CD4-positive, CD25-positive, alpha-beta regulatory T cell (primary cell): ENCODE data around the gene SMARCA5. TPM values are rescaled to one million over a fixed set of nuclear protein-coding genes. Genes with fewer than 3 reads are reported as not detected.
"Not testable (repeated sequence)": the region's sequence is repeated elsewhere in the genome, so short reads cannot be mapped to it uniquely, and the experiment has no call there.

Experiments used
- ATAC-seq, 2 donors: fragments of 150-1000 bp; cut with Tn5 transposase; one replicate each; pipeline ENCODE4 v1.10.0; 2021; ENCODE audit warnings: low read depth in 2 of 2, moderate number of reproducible peaks in 2 of 2, moderate library complexity in 1 of 2
- DNase-seq, 3 donors: peaks; one replicate each; pipeline versions ENCODE4 v3.0.0 to v3.0.0-alpha.2; 2012 to 2022; ENCODE audit warnings: mixed read lengths in 1 of 3
- H3K27ac ChIP-seq: one replicate; pipeline ENCODE4 v1.7.0; 2013; ENCODE audit warnings: mild to moderate bottlenecking, low read length; ENCODE audit not compliant: insufficient read depth, poor library complexity, severe bottlenecking
- H3K27me3 ChIP-seq: one replicate; pipeline ENCODE4 v1.7.0; 2013; ENCODE audit warnings: low read length; ENCODE audit not compliant: control insufficient read depth, insufficient read depth
- H3K36me3 ChIP-seq: one replicate; pipeline ENCODE4 v1.7.0; 2013; ENCODE audit warnings: mild to moderate bottlenecking, low read length, moderate library complexity; ENCODE audit not compliant: control insufficient read depth, insufficient read depth
- H3K4me1 ChIP-seq: 2 replicates; pipeline ENCODE4 v1.7.0; 2013; ENCODE audit warnings: mild to moderate bottlenecking, low read length; ENCODE audit not compliant: insufficient read depth, control insufficient read depth, poor library complexity, severe bottlenecking
- H3K4me3 ChIP-seq: one replicate; pipeline ENCODE4 v1.7.0; 2013; ENCODE audit warnings: low read depth, mild to moderate bottlenecking, low read length, moderate library complexity
- H3K9me3 ChIP-seq, 2 experiments: 1 replicate in 1 of 2; 2 replicates in 1 of 2; pipeline ENCODE4 v1.7.0; 2013; ENCODE audit warnings: low read length in 2 of 2, mild to moderate bottlenecking in 1 of 2, moderate library complexity in 1 of 2; ENCODE audit not compliant: control insufficient read depth in 2 of 2
- H3K27ac Mint-ChIP-seq, 3 donors: one replicate each; pipeline ENCODE4 v1.8.0; 2020 to 2022; ENCODE audit warnings: mild to moderate bottlenecking in 3 of 3, mixed read lengths in 3 of 3, moderate library complexity in 2 of 3
- H3K27me3 Mint-ChIP-seq: one replicate; pipeline ENCODE4 v1.8.0; 2022; ENCODE audit warnings: mild to moderate bottlenecking, mixed read lengths
- H3K36me3 Mint-ChIP-seq: one replicate; pipeline ENCODE4 v1.8.0; 2020; ENCODE audit warnings: mixed read lengths
- H3K4me1 Mint-ChIP-seq, 4 donors: one replicate each; pipeline ENCODE4 v1.8.0; 2020 to 2022; ENCODE audit warnings: mixed read lengths in 4 of 4, mild to moderate bottlenecking in 1 of 4
- H3K4me3 Mint-ChIP-seq, 4 donors: one replicate each; pipeline ENCODE4 v1.8.0; 2020 to 2022; ENCODE audit warnings: mild to moderate bottlenecking in 4 of 4, mixed read lengths in 4 of 4, moderate library complexity in 3 of 4
- H3K9me3 Mint-ChIP-seq, 7 donors: one replicate each; pipeline ENCODE4 v1.8.0; 2020 to 2022; ENCODE audit warnings: mixed read lengths in 7 of 7, mild to moderate bottlenecking in 3 of 7, moderate library complexity in 2 of 7
- polyA plus RNA-seq, 4 donors: library from polyadenylated mRNA; unstranded; fragments of 300-500 nt; fragmentation: Illumina TruSeq; gene quantifications; one replicate each; pipeline ENCODE4 v1.2.3, GENCODE V29; 2021
- total RNA-seq: library from RNA; stranded (reverse); gene quantifications from one replicate; pipeline ENCODE4 v1.2.3, GENCODE V29; 2022

SMARCA5 gene
- total and polyA plus RNA-seq, 5 donors from 2014 or later = 22.3 to 57.5 (median 24.7) TPM

DNA sequence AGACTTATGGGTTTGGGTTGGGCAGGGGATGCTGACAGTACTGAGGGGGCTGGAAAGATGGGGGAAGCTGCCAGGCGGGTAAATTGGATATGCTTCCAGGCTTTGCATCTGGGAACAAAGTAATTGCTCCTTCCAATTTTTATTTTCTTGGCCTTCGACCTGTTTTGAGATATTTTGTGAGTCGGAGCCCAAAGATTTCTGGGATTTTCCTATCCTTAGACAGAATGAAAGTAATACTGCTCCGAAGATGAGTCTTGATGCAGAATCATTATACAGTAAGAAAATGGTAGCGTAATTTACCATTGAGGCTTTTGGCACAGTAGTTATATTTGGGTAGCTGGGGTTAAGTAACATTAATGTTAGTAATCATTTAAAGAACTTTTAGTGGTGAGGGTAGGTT, 1.4 kb downstream of the SMARCA5 start:
- Mint-ChIP-seq H3K4me3 (peak overlapping the region; percentile 95 to 100 (median 100)), H3K9me3 (peaks cover 0 to 2% (median 0%) of the 10 kb centered on the region in 7 donors), H3K36me3 (peaks cover 33% of the 10 kb centered on the region), H3K27ac (peak overlapping the region; percentile 95 to 100 (median 100)), H3K27me3 (peaks cover 24% of the 10 kb centered on the region), H3K4me1 (peaks cover 34 to 59% (median 50%) of the 10 kb centered on the region in 4 donors)
- no peaks in the 10 kb centered on the region for H3K9me3 ChIP-seq
- peak overlapping the region; percentile 98 for H3K4me3 ChIP-seq
- DNase-seq (no peak), ATAC-seq (no peak)
- H3K36me3 ChIP-seq = peaks cover 19% of the 10 kb centered on the region
- H3K4me1 ChIP-seq = peaks cover 45% of the 10 kb centered on the region
- peaks cover 6% of the 10 kb centered on the region for H3K27me3 ChIP-seq
- peak overlapping the region; percentile 99 for H3K27ac ChIP-seq

DNA sequence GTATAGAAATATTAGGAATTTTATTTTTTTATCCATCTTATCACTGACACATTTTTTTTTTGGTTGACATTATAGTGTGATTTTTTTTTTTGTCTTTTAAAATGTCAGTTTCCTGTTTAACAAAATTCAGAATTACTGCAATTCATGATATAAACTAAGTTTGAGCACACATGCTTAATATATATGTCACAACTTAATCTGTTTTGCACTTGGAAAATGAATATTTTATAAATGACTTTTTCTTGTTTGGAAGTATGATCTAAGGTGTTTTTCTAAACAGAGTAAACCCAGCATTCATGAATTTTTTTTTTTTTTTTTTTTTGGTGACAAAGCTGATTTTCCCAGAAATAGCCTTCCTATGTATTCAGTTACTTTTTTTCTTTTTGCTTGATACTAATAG, 2.4 kb downstream of the SMARCA5 start:
- H3K27ac Mint-ChIP-seq = peak overlapping the region; percentile 76 to 100 (median 78)
- H3K27me3 ChIP-seq = no peaks in the 10 kb centered on the region
- H3K9me3 ChIP-seq = no peaks in the 10 kb centered on the region
- H3K27ac ChIP-seq = no peak overlapping the region
- H3K36me3 Mint-ChIP-seq = peaks cover 36% of the 10 kb centered on the region
- peaks cover 51% of the 10 kb centered on the region for H3K4me1 ChIP-seq
- peaks cover 28% of the 10 kb centered on the region for H3K36me3 ChIP-seq
- DNase-seq (no peak), ATAC-seq (no peak)
- peak overlapping the region; percentile 72 to 100 (median 97) for H3K4me3 Mint-ChIP-seq
- peaks cover 0 to 2% (median 0%) of the 10 kb centered on the region in 7 donors for H3K9me3 Mint-ChIP-seq
- H3K27me3 Mint-ChIP-seq = peaks cover 19% of the 10 kb centered on the region
- H3K4me1 Mint-ChIP-seq = peaks cover 43 to 69% (median 53%) of the 10 kb centered on the region in 4 donors
- H3K4me3 ChIP-seq = peak overlapping the region; percentile 98

- peaks cover 8% of the 10 kb centered on the region for H3K27me3 Mint-ChIP-seq
- Histone ChIP-seq H3K4me3 (peak overlapping the region; percentile 98), H3K27me3 (no peaks in the 10 kb centered on the region), H3K27ac (no peak overlapping the region), H3K4me1 (peaks cover 45% of the 10 kb centered on the region), H3K9me3 (no peaks in the 10 kb centered on the region), H3K36me3 (peaks cover 46% of the 10 kb centered on the region)
- peaks cover 46% of the 10 kb centered on the region for H3K36me3 Mint-ChIP-seq
- ATAC-seq = no peak
- H3K9me3 Mint-ChIP-seq = peaks cover 0 to 2% (median 0%) of the 10 kb centered on the region in 7 donors
- peak overlapping the region in 3 of 4 donors; percentile 72 to 100 (median 95) for H3K4me3 Mint-ChIP-seq
- peaks cover 48 to 79% (median 61%) of the 10 kb centered on the region in 4 donors for H3K4me1 Mint-ChIP-seq
- peak overlapping the region in 1 of 3 donors; percentile 14 for H3K27ac Mint-ChIP-seq
- DNase-seq = no peak
Measured at GRCh38 chr4:143517764-143518163, 4.3 kb downstream of the SMARCA5 start.

- Histone ChIP-seq H3K4me3 (no peak overlapping the region), H3K4me1 (peaks cover 6% of the 10 kb centered on the region), H3K36me3 (peaks cover 96% of the 10 kb centered on the region), H3K27me3 (no peaks in the 10 kb centered on the region), H3K27ac (no peak overlapping the region), H3K9me3 (no peaks in the 10 kb centered on the region)
- H3K9me3 Mint-ChIP-seq = no peaks in the 10 kb centered on the region
- H3K4me1 Mint-ChIP-seq = peaks cover 35 to 53% (median 44%) of the 10 kb centered on the region in 4 donors
- H3K36me3 Mint-ChIP-seq = peaks cover 58% of the 10 kb centered on the region
- no peak overlapping the region for H3K27ac Mint-ChIP-seq
- H3K27me3 Mint-ChIP-seq = no peaks in the 10 kb centered on the region
- no peak for DNase-seq
- no peak overlapping the region for H3K4me3 Mint-ChIP-seq
- ATAC-seq = no peak
Measured at GRCh38 chr4:143524211-143524610, 10.7 kb downstream of the SMARCA5 start.

DNA sequence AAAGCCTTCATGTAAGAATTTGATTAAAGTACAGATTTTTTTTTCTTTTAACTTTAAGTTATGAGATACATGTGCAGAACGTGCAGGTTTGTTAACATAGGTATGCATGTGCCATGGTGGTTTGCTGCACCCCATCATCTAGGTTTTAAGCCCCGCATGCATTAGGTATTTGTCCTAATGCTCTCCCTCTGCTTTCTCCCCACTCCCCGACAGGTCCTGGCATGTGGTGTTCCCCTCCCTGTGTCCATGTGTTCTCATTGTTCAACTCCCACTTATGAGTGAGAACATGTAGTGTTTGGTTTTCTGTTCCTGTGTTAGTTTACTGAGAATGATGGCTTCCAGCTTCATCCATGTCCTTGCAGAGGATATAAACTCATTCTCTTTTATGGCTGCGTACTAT, 14.5 kb downstream of the SMARCA5 start:
- not testable (repeated sequence) for H3K27ac ChIP-seq, H3K9me3 ChIP-seq, H3K27ac Mint-ChIP-seq, H3K4me1 ChIP-seq, H3K4me3 Mint-ChIP-seq, H3K27me3 Mint-ChIP-seq, H3K4me3 ChIP-seq, DNase-seq, ATAC-seq, H3K9me3 Mint-ChIP-seq, H3K27me3 ChIP-seq
- H3K36me3 ChIP-seq = peaks cover 97% of the 10 kb centered on the region
- Mint-ChIP-seq H3K36me3 (peaks cover 59% of the 10 kb centered on the region), H3K4me1 (peaks cover 17 to 34% (median 31%) of the 10 kb centered on the region in 4 donors)

- no peak overlapping the region for H3K4me3 Mint-ChIP-seq
- peaks cover 97% of the 10 kb centered on the region for H3K36me3 ChIP-seq
- H3K36me3 Mint-ChIP-seq = peaks cover 55% of the 10 kb centered on the region
Measured at GRCh38 chr4:143531380-143531779, 17.9 kb downstream of the SMARCA5 start.

GRCh38 chr4:143531788-143532491, 18.4 kb downstream of the SMARCA5 start:
- Mint-ChIP-seq H3K4me3 (no peak overlapping the region), H3K9me3 (no peaks in the 10 kb centered on the region), H3K27me3 (no peaks in the 10 kb centered on the region), H3K36me3 (peaks cover 56% of the 10 kb centered on the region), H3K27ac (peak overlapping the region in 1 of 3 donors; percentile 73), H3K4me1 (peaks cover 11 to 26% (median 17%) of the 10 kb centered on the region in 4 donors)
- Histone ChIP-seq H3K4me3 (no peak overlapping the region), H3K27me3 (no peaks in the 10 kb centered on the region), H3K36me3 (peaks cover 97% of the 10 kb centered on the region), H3K4me1 (no peaks in the 10 kb centered on the region), H3K27ac (peak overlapping the region; percentile 0), H3K9me3 (no peaks in the 10 kb centered on the region)
- no peak for DNase-seq
- no peak for ATAC-seq

More at GRCh38 chr4:143531380-143531779, 17.9 kb downstream of the SMARCA5 start:
- DNase-seq (peak in 1 of 3 donors; percentile 5), ATAC-seq (no peak)
- Histone ChIP-seq H3K4me3 (no peak overlapping the region), H3K9me3 (no peaks in the 10 kb centered on the region), H3K4me1 (no peaks in the 10 kb centered on the region), H3K27ac (no peak overlapping the region), H3K27me3 (no peaks in the 10 kb centered on the region)
- Mint-ChIP-seq H3K9me3 (no peaks in the 10 kb centered on the region), H3K4me1 (peaks cover 11 to 27% (median 18%) of the 10 kb centered on the region in 4 donors), H3K27me3 (no peaks in the 10 kb centered on the region), H3K27ac (peak overlapping the region in 1 of 3 donors; percentile 73)
